ENCODE results near the gene NANOS3. TPM values are rescaled to one million over a fixed set of nuclear protein-coding genes. Genes with fewer than 3 reads are reported as not detected.

The NANOS3 gene
- total and polyA plus RNA-seq, 10 of the 15 experiments (the other 5 are each of a cell fraction or from before 2014, with no cell fraction given), result 0.31 to 1.7 (median 0.81) TPM

GRCh38 chr19:13846557-13847406 lies 30.2 kb upstream of the NANOS3 start (continued):
- TF ChIP-seq ZBTB4 (CRISPR knock-in tag; IDR thresholded peaks at IDR 0.05), result no peak
- peak; percentile 97 for TF ChIP-seq NR2F1 (conservative IDR thresholded peaks at IDR 0.05)
- TF ChIP-seq GATAD2B (conservative IDR thresholded peaks at IDR 0.05; ENCODE audit: low read depth), result peak; percentile 95
- TF ChIP-seq TBL1XR1 (IDR thresholded peaks at IDR 0.05; ENCODE audit: low read depth, low read length), result 0 out of 2 replicates have a peak, but pooled peaks have one; percentile 18
- TF ChIP-seq SIN3A (IDR thresholded peaks at IDR 0.05; ENCODE audit: low read depth, low read length), result no peak; the same call in 1 of the 2 replicates
- peak; percentile 72 for TF ChIP-seq POLR2A (IDR thresholded peaks at IDR 0.05; ENCODE audit: low read depth, low read length)
- TF ChIP-seq TCF12 (IDR thresholded peaks at IDR 0.05; ENCODE audit: low read depth, low read length), result peak; percentile 73; the same call in 1 of the 2 replicates
- TF ChIP-seq SMARCA5 (IDR thresholded peaks at IDR 0.05), result peak; percentile 79
- TF ChIP-seq KAT2A (conservative IDR thresholded peaks at IDR 0.05; ENCODE audit: control insufficient read depth, low read depth, low read length), result no peak
